WTC11 (cell line): ENCODE measurements around the gene ST6GALNAC1. TPM values are rescaled to one million over a fixed set of nuclear protein-coding genes. Genes with fewer than 3 reads are reported as not detected.

Experiments
- ATAC-seq: fragments of 200-7000 bp; cut with Tn5 transposase; 2 replicates; pipeline ENCODE4 v1.10.0; 2021; ENCODE audit warnings: mild to moderate bottlenecking, moderate library complexity
- CTCF ChIA-PET: fragments of 300-600 bp; sonication (Branson Sonifier 250); formaldehyde crosslinking; loops from one replicate; lab custom pipeline; 2021; ENCODE audit warnings: antibody characterized with exemption; lab: Charles Lee
- POLR2A ChIA-PET: fragments of 350-600 bp; sonication (Branson Sonifier 250); formaldehyde crosslinking; loops from one replicate; lab custom pipeline; 2021; ENCODE audit warnings: antibody characterized with exemption; lab: Charles Lee
- DNase-seq: peaks from one replicate; pipeline ENCODE4 v3.0.0; 2021; ENCODE audit warnings: low spot score
- H3K27ac Mint-ChIP-seq: 2 replicates; pipeline ENCODE4 v1.8.0; 2021; ENCODE audit warnings: mixed read lengths
- H3K27me3 Mint-ChIP-seq: 2 replicates; pipeline ENCODE4 v1.8.0; 2021; ENCODE audit warnings: low read depth, mild to moderate bottlenecking, moderate library complexity, mixed read lengths
- H3K36me3 Mint-ChIP-seq: 2 replicates; pipeline ENCODE4 v1.8.0; 2021; ENCODE audit warnings: mixed read lengths
- H3K4me1 Mint-ChIP-seq: 2 replicates; pipeline ENCODE4 v1.8.0; 2022; ENCODE audit warnings: mixed read lengths
- H3K4me3 Mint-ChIP-seq: 2 replicates; pipeline ENCODE4 v1.8.0; 2021; ENCODE audit warnings: mild to moderate bottlenecking, moderate library complexity, mixed read lengths
- H3K9me3 Mint-ChIP-seq: 2 replicates; pipeline ENCODE4 v1.8.0; 2021; ENCODE audit warnings: mixed read lengths
- ATF2 ChIP-seq: sonication (generic); formaldehyde crosslinking; IDR thresholded peaks from 2 replicates; pipeline ENCODE4 v1.8.1; 2022; ENCODE audit warnings: low read depth, missing genetic modification reagents, borderline replicate concordance
- E2F1 ChIP-seq: sonication (generic); formaldehyde crosslinking; IDR thresholded peaks from 2 replicates; pipeline ENCODE4 v1.8.0; 2022; ENCODE audit warnings: mild to moderate bottlenecking, missing genetic modification reagents
- E2F4 ChIP-seq: sonication (generic); formaldehyde crosslinking; IDR thresholded peaks from 2 replicates; pipeline ENCODE4 v1.8.1; 2022; ENCODE audit warnings: low read depth, mild to moderate bottlenecking, moderate library complexity, missing genetic modification reagents, borderline replicate concordance
- ELF4 ChIP-seq: sonication (generic); formaldehyde crosslinking; IDR thresholded peaks from 2 replicates; pipeline ENCODE4 v1.8.1; 2022; ENCODE audit warnings: low read depth, mild to moderate bottlenecking, moderate library complexity, missing genetic modification reagents
- EMX1 ChIP-seq: fragments of 250-450 bp; sonication (Bioruptor Pico); IDR thresholded peaks from 2 replicates; pipeline ENCODE4 v1.8.0; 2021; ENCODE audit warnings: mild to moderate bottlenecking
- KAT7 ChIP-seq: sonication (generic); formaldehyde crosslinking; IDR thresholded peaks from 2 replicates; pipeline ENCODE4 v1.8.1; 2023; ENCODE audit warnings: missing genetic modification reagents, mild to moderate bottlenecking, borderline replicate concordance
- MLX ChIP-seq: sonication (generic); formaldehyde crosslinking; IDR thresholded peaks from 2 replicates; pipeline ENCODE4 v1.8.1; 2023; ENCODE audit warnings: mild to moderate bottlenecking, missing genetic modification reagents, moderate library complexity
- PRDM15 ChIP-seq: sonication (generic); formaldehyde crosslinking; IDR thresholded peaks from 2 replicates; pipeline ENCODE4 v1.8.0; 2022; ENCODE audit warnings: missing genetic modification reagents
- RORB ChIP-seq: fragments of 250-450 bp; sonication (Bioruptor Pico); IDR thresholded peaks from 2 replicates; pipeline ENCODE4 v1.9.0; 2021; ENCODE audit warnings: mild to moderate bottlenecking
- USF2 ChIP-seq: sonication (generic); formaldehyde crosslinking; IDR thresholded peaks from 2 replicates; pipeline ENCODE4 v1.8.1; 2023; ENCODE audit warnings: mild to moderate bottlenecking, missing genetic modification reagents, moderate library complexity
- ZNF219 ChIP-seq: sonication (generic); formaldehyde crosslinking; IDR thresholded peaks from 2 replicates; pipeline ENCODE4 v1.8.0; 2023; ENCODE audit warnings: missing genetic modification reagents, mild to moderate bottlenecking, borderline replicate concordance
- ZNF317 ChIP-seq: sonication (generic); formaldehyde crosslinking; IDR thresholded peaks from 2 replicates; pipeline ENCODE4 v1.8.1; 2023; ENCODE audit warnings: low read depth, mild to moderate bottlenecking, moderate library complexity, missing genetic modification reagents, borderline replicate concordance
- ZNF532 ChIP-seq: fragments of 250-450 bp; sonication (Bioruptor Pico); IDR thresholded peaks from 2 replicates; pipeline ENCODE4 v1.9.0; 2021; ENCODE audit warnings: mild to moderate bottlenecking, borderline replicate concordance
- total RNA-seq: library from RNA; stranded (reverse); gene quantifications from 3 replicates; pipeline ENCODE4 v1.2.3, GENCODE V29; 2021
- TF ChIP-seq, protein P1 (sequence below): sonication (generic); formaldehyde crosslinking; IDR thresholded peaks from 2 replicates; pipeline ENCODE4 v1.8.1; 2023; ENCODE audit warnings: mild to moderate bottlenecking, missing genetic modification reagents
- TF ChIP-seq, protein P2 (sequence below): fragments of 200-600 bp; IDR thresholded peaks from 2 replicates; pipeline ENCODE4 v1.8.0; 2022; ENCODE audit warnings: antibody characterized with exemption

Gene ST6GALNAC1
- total RNA-seq, 1 experiment from 2014 or later = 0.13 TPM

DNA sequence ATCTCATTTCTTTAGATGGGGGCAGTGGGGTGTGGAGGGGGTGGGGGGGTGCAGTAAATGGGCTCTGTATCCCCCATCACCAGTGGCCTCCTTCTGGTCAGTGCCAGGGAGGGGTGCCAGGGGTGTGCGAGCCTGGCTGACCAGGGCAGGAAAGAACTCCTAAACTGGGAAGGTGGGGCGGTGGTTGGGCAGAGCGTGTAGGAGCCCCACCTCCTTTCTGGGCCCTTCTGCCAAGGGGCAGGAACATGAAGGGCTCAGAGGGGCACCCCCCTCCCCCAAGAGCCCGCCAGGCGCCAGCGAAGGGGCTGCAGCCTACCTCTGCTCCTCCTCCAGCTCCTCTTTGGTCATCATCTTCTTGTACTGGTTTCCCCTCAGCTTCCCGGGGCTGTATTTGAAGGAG is 41.2 kb upstream of the ST6GALNAC1 start (continued):
- TF ChIP-seq PRDM15 (CRISPR knock-in tag) (no peak), ATF2 (CRISPR knock-in tag) (no peak), RORB (no peak), USF2 (CRISPR knock-in tag) (no peak), ZNF219 (no peak), ELF4 (CRISPR knock-in tag) (no peak), E2F4 (CRISPR knock-in tag) (no peak), KAT7 (no peak), MLX (CRISPR knock-in tag) (no peak)
- TF ChIP-seq, protein P1, sequence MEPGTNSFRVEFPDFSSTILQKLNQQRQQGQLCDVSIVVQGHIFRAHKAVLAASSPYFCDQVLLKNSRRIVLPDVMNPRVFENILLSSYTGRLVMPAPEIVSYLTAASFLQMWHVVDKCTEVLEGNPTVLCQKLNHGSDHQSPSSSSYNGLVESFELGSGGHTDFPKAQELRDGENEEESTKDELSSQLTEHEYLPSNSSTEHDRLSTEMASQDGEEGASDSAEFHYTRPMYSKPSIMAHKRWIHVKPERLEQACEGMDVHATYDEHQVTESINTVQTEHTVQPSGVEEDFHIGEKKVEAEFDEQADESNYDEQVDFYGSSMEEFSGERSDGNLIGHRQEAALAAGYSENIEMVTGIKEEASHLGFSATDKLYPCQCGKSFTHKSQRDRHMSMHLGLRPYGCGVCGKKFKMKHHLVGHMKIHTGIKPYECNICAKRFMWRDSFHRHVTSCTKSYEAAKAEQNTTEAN (CRISPR knock-in tag) = no peak

DNA sequence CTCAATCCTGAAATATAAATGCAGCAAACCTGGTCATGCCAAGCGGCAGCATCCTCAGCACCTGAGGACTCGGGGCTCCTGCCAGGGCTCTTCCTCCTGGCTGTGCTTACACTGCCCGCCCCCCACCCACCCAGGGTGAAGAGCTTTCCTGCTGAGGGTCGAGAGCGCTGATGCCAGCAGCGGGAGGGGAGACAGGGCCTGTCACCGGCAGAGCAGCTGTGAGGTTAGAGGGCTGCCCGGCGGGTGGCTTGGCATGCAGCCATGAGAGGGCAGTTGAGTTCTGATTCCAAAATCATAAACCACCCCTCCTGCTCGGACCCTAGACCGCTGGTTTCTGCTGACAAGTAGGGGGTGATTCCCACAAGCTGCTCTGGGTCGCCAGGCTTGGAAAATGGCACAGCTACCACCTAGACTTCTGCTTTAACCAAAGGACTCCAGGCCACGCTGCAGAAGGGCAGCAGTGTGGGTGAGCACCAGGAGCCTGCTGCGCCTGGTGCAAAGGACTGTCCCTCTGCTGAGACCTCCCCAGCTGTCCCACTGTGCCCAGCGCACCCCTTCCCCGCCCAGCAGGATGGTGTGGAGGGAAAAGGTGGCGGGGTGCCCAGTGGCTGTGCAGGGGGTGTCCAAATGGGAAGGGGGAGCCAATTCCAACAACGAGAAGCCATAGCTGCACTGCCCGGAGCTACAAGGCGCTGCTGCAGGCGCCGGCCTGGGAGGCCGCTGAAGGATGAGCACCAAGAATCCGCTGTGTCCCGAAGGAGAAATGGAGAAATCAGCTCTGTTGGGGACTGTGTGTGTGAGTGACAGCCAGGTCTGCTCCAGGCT is 40.6 kb upstream of the ST6GALNAC1 start:
- Mint-ChIP-seq H3K27me3 (no peaks in the 10 kb centered on the region), H3K27ac (no peak overlapping the region), H3K9me3 (no peaks in the 10 kb centered on the region), H3K36me3 (no peaks in the 10 kb centered on the region), H3K4me1 (peaks cover 16% of the 10 kb centered on the region), H3K4me3 (no peak overlapping the region)
- CTCF ChIA-PET = interaction anchor here (0.6 to 2.3 kb wide), 16 partner anchors 11 to 395 kb away, joined by 3 to 16 read pairs (median 4); no protein-coding TSS in a partner anchor
- no peak for DNase-seq
- POLR2A ChIA-PET = interaction anchor here (0.6 kb wide), 1 partner anchor 834 kb away, joined by 3 read pairs; no protein-coding TSS in a partner anchor
- no peak for TF ChIP-seq EMX1 (CRISPR knock-in tag)
- no peak for TF ChIP-seq E2F1 (CRISPR knock-in tag)
- no peak for TF ChIP-seq ZNF317 (CRISPR knock-in tag)
- no peak for TF ChIP-seq ZNF532 (CRISPR knock-in tag)
- TF ChIP-seq, protein P2, sequence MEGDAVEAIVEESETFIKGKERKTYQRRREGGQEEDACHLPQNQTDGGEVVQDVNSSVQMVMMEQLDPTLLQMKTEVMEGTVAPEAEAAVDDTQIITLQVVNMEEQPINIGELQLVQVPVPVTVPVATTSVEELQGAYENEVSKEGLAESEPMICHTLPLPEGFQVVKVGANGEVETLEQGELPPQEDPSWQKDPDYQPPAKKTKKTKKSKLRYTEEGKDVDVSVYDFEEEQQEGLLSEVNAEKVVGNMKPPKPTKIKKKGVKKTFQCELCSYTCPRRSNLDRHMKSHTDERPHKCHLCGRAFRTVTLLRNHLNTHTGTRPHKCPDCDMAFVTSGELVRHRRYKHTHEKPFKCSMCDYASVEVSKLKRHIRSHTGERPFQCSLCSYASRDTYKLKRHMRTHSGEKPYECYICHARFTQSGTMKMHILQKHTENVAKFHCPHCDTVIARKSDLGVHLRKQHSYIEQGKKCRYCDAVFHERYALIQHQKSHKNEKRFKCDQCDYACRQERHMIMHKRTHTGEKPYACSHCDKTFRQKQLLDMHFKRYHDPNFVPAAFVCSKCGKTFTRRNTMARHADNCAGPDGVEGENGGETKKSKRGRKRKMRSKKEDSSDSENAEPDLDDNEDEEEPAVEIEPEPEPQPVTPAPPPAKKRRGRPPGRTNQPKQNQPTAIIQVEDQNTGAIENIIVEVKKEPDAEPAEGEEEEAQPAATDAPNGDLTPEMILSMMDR = no peak
- no peak for ATAC-seq
